HL-60/S4 treated with phorbol 12-myristate 13-acetate at 8.2 ng/mL for 4 days and 3 days (cell line): ENCODE measurements around the gene ARL17B.
"Not testable (repeated sequence)": the region's sequence is repeated elsewhere in the genome, so short reads cannot be mapped to it uniquely, and the experiment has no call there.

Source experiments
- in situ Hi-C: fragments of 300-500 bp; cut with MboI; formaldehyde crosslinking; loops from 2 replicates; pipeline ENCODE4 v1.15.0; 2022; ENCODE audit warnings: low sequenced_read_pairs

The ARL17B gene

DNA sequence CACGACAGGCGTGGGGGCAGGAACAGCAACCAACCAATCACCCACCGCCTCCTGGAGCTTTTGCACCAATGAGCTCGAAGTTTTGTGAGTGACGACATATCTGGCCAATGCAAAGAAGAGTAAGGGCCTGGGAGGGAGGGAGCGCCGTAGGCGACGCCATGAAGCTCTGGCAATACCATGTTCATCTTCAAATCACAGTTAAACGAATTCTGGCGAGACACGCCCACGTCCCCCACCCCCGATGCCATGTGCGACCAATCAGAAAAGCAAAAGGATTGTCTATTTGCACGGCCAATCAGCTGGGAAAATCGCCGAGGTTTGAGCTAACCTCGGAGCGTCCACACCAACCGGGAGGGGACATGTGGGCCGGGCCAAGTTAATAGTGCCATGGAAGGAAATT lies at the start of gene ARL17B:
Gene ARL17B, minus strand, starts transcription at position 12 of the 400 bp plus-strand sequence. CDS start 3,369 bp downstream, outside the sequence.
- in situ Hi-C loops, result not testable (repeated sequence)

DNA sequence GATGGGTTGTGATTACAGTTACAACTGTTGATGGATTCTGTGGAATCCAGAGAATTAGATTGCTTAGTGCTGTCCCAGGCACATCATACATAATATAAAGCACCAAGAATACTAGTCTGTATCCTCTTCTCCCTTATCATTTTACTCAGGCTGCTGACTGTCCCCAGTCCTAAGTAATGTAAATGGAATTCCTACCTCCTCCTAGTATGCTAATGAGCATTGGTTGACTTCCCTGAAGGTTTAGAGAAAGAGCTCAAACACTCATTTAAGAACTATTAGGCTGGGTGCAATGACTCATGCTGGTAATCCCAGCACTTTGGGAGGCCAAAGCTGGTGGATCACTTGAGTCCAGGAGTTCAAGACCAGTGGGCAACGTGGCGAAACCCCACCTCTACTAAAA lies 48.3 kb upstream of the ARL17B start:
- in situ Hi-C loops, result not testable (repeated sequence)

DNA sequence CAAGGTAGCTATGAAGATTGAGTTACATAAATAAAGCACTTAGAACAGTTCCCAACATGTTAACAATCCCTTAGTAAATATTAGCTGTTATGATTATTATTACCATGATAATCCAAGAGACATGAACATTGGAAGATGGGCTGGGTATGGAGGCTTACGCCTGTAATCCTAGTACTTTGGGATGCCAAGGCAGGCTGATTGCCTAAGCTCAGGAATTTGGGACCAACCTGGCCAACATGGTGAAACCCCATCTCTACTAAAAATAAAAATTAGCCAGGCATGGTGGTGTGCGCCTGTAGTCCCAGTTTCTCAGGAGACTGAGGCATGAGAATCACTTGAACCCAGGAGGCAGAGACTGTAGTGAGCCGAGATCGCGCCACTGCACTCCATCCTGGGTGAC lies 45.6 kb upstream of the ARL17B start:
- in situ Hi-C loops, result not testable (repeated sequence)

DNA sequence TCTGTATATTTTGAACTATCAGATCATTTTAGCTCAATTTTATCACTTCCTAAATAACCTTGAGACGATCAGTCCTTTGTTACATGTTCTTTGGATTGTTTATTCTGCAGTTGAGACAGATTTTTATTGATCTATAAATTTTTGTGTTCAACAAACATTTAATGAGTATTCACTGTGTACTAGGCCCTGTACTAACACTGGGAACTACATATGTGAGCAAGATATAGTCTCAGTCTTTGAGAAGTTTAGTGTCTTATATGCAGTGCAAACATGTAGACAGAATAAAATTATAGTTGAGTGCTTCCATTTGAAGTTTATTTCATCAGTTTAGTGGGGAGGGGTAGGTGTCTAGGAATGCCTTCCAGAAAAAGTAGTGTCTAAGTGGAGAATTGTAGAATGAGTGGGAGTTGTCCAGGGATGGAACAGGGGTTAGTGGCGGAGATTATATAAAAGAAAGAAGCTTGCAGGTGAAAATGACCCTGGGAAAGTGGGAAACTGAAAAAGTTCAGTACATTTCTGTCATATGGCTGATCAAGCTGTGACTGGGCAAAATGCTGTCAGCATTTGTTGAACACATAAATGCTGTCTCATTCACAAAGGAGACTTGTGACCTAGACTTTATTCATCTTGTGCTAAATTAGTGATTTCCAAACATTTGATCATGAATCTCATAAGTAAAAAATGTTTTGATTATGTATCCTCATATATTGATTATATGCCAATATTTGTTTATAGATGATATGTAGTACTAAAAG lies 39.6 kb upstream of the ARL17B start:
- in situ Hi-C loops, result not testable (repeated sequence)

DNA sequence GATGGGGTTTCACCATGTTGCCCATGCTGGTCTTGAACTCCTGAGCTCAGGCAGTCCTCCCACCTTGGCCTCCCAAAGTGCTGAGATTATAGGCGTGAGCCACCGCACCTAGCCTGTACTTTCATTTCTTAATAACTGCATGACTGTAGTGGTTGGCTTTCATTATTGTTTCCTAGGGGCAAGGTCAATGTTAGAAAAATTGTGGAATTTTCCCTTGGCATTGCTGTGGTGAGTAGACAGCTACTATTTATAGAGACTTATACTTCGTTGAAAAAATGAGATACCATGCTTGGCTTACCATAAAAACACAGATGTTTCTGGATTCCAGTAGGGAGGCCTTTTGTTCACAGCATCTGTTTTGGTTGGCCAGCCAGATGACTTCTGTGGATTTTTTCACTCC lies 39.0 kb upstream of the ARL17B start:
- in situ Hi-C loops, result not testable (repeated sequence)

DNA sequence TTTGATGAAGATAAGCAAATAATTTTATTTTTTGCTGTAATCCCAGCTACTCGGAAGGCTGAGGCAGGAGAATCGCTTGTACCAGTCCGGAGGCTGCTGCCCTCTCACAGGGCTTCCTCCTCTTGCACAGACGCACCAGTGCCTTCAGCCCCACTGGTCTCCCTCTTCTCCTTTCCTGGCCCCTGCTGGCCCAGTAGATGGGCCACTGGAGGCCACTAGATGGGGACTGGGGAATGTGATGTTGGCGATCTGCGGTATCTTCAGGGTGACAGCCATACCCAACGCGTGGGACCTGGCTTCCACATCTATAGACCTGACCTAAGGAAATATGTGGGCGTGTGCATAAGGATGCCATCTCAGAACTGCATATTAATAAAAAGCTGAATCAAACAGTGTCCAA lies 38.4 kb upstream of the ARL17B start:
- in situ Hi-C loops, result not testable (repeated sequence)

DNA sequence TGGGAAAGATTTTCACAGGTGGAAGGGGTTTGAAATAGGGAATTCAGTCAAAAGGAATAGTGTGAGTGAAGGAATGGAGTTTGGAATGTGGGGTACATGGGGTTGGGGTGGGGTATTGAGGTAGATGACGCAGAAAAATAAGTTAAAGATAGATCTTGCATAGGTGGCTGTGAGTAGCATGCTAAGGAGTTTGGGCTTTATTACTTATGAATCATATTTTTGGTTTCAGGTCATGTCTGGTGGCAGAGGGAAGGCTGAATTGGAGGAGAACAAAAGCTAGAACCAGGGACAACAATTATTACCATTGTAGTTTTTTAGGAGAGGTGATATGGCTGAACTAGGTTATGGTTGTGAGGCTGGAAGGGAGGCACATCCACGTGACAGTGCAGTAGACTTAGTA lies 34.7 kb upstream of the ARL17B start:
- in situ Hi-C loops, result not testable (repeated sequence)

DNA sequence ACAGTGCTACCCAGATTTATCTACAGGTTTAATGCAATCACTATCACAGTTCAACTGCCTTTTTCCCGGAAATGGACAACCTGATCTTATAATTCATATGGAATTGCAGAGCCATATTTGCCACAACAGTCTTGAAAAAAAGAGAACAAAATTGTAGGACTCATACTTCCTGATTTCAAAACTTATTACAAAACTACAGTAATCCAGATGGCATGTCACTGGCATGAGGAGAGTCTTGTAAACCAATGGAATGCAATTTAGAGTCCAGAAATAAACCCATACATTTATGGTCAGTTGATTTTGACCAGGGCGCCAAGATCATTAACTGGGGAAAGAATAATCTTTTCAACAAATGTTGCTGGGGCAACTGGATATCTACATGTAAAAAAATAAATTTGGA lies 32.1 kb upstream of the ARL17B start:
- in situ Hi-C loops, result not testable (repeated sequence)

DNA sequence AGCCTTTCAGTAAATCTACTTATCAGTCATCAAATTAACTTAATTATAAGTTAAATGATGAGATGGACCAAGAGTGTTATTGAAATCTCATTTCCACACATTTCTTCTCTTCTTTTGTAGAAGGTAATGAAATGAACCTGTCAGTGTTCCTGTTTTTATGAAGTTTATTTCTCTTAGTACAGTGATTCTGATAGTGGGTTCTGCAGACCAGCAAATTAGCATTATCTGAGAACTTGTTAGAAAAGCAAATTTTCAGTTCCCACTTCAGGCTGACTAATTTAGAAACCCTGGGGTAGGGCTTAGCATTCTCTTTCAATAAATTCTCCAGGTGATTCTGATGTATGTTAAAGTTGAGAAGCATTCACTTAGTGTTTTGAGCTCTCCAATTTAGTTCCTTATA lies 23.9 kb upstream of the ARL17B start:
- in situ Hi-C loops, result not testable (repeated sequence)

DNA sequence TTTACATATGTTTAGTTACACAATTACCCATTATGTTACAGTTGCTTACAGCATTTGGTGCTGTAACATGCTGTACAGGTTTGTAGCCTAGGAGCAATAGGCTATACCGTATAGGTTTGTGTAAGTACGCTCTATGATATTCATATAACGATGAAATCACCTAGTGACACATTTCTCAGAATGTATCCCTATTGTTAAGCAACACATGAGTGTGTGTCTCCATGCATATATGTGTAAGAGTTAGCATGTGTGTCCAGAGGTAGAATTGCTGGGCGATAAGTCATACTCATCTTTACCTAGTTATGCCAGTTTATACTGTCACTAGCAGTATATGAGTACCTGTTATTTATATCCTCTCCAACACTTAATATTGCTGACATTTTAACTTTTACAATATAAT lies 21.6 kb upstream of the ARL17B start:
- in situ Hi-C loops, result not testable (repeated sequence)

DNA sequence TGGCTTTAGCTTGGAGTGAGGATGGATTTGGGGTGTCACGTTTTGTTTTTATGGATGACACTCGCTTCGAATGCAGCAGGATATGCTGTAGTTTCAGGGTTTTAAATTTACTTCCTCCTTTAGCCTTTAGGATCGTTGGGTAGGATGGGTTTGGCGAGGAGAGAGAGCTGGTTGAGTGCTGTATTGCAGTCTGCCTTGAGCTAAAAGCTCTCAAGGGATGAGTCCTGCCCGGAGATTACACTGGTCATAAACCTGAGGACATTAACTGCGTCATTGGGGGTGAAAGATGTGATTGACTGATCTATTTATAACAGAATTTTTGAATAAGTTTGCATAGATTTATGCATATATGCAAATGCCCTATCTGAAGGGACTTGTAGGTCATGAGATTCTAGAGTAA lies 11.9 kb upstream of the ARL17B start:
- in situ Hi-C loops, result not testable (repeated sequence)

DNA sequence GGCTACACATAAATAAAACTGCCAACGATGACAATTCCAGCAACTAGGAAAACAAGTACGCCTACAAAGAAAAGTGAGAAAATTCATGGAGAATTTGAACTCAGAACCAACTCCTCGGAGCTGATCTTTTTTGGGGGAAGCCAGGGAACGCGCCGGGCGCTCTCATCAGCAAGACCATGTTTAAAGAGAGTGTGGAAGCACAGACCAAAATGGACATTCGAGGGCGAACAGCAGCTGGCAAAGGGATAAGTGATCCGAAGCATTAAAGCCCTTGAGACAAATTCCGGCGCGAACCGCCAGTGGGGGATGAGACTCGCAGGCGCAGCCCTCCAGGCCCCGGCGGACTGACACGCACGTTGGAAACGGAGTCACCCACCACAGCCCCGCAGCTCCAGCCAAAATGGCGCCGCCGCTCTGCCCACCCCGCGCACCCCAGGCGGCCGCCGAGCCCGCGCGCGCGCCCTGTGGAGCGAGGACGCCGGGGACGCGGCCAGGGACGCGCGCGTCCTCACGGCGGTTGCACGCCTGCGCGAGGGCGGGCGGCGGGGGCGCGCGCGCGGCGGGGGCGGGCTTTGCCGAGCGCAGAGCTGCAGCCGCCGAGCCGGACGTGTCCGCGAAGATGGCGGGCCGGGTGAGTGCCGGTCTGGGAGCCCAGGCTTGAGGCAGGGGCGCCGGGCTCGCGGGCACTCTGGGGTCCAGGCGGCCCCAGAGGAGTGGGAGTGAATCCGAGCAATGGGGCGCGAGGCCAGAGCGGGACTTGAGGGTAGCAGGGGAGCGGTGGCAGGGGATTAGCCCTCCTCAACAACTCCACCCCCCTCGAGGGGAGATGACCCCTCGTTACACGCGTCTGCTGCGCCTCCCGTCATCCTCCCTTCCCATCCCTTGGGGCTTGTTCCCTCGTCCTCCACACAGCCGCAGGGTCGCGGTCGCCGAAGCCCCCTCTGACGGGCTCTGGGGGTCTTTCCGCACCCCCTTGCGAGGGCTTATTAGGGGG lies 11.0 kb upstream of the ARL17B start:
- in situ Hi-C loops, result not testable (repeated sequence)

DNA sequence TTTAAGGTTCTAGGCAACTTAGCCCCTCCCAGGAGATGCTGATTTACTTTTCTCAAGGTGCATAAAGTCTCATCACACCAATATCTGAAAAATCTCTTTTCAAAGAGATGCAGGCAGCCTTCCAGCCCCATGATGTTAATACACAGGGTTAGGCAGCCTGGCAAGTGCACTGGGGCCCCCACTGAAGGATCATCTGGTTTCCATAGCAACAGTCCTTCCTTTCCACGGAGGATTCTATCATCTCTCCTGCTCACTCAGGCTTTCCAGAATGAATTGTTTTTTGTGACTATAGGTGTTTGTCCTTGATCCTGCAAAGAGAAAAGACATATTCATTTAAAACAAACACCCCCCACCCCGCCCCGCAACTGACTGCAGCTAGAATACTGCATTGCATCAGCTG lies 6.0 kb upstream of the ARL17B start:
- in situ Hi-C loops, result not testable (repeated sequence)

DNA sequence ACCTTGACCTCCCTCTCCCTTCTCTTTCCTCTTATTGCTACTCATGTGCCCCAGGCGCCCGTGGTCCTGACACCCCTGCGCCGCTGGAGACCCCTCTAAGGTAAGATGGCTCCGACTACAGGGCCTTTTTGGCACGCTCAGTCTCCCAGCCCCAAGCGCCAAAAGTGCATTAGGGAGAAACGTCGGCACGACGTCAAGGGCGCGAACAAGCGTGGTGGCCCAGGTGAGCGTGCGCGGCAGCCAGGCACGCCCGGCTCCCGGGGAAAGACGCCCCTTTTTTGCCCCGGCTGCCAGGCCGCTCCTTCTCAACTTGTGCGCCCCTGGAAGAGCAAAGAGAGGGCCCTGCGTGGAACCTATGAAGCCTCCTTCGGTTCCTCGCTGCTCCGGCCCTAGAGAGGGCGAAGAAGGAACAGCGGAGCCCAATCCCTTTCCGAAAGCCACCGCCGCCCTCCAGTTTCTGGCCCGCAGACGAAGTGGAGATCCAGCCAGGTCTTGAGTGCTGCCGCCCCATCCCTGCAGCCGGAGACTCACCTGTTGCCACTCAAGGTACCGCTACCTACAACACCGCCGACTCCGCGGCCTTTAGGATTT lies 326 bp downstream of the ARL17B start:
- in situ Hi-C loops, result not testable (repeated sequence)

DNA sequence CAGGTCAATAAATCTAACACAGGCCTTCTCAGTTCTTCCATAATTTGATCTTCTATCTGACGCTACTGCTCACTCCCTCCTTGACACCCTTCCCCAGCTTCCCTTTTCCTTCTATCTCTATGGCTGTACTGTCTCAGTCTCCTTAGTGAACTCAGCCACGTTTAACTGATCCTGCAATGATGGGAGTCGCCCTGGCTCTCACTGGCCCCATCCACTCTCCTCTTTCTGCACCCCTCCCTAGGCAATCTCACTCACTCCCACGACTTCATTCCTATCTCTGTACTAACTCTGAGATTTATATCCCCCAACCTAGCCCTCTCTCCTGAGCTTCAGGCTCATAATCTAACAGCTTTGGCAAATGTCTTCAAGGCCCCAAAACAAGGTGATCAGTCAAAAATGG lies 7.7 kb downstream of the ARL17B start:
- in situ Hi-C loops, result not testable (repeated sequence)

DNA sequence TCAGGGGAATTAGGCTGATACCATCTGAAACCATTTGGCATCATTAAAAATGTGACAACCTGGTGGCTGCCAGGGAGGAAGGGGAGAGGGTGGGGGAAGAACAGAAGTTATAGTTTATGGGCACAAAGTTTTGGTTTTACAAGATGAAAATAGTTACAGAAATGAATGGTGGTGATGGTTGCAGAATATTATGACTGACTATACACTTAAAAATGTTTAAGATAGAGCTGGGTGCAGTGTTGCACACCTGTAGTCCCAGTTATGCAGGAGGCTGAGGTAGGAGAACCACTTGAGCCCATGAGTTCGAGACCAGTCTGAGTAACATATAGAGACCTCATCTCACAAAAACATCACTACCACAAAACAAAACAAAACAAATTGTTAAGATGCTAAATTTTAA lies 12.5 kb downstream of the ARL17B start:
- in situ Hi-C loops, result not testable (repeated sequence)

DNA sequence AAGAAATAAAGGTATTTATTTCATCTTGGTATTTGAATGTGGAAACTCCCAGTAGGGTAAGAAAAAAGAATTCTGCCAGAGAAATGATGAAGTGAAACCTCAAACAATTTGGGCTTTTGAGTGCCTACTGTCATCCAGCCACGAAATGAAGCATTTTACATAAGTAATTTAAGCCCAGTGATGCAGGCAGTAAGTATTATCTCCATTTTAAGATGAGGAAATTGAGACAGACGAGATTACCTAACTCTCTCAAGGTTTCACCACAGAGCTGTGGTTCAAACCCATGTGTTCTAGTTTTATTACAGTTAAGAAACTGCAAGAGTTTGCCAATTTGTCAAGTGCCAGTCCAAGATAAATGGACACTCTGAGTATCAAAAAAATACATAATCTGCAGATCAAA lies 13.2 kb downstream of the ARL17B start:
- in situ Hi-C loops, result not testable (repeated sequence)

DNA sequence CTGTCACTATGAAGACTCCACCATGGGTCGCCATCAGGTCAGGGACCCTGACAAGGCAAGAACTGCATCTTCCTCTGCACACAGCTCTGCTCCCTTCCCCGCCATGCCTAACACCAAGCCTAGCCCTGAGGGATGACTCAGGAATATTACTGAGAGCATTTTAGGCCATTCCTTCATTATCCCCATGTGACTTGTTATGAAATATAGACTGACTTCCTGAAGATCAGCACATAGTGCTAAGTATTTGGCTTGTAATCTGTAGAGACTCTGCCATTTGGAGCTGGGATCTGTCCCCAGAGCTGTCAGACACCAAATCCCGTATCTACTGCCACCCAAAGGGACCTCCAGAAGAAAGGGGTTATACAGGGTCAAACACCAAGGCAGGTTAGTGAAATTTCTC lies 19.4 kb downstream of the ARL17B start:
- in situ Hi-C loops, result not testable (repeated sequence)

DNA sequence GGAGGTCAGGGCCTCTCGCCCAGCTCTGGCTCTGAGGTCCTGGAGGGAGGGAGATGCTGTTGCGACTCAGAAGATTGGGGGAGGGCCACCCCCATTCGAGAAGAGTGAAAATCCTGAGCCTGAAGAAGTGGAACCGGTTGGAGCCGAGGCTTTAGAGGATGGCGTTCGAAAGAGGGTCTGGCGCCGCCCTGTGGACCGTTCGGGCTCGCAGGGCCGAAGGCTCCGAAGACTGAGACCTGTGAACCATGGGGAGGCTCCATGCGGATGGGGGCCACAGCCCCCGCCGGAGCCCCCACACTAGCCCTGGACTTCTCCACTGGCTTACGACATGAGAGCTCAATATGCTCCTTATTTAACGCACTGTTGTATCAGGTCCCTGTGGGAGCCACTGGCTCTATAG lies 20.3 kb downstream of the ARL17B start:
- in situ Hi-C loops, result not testable (repeated sequence)

DNA sequence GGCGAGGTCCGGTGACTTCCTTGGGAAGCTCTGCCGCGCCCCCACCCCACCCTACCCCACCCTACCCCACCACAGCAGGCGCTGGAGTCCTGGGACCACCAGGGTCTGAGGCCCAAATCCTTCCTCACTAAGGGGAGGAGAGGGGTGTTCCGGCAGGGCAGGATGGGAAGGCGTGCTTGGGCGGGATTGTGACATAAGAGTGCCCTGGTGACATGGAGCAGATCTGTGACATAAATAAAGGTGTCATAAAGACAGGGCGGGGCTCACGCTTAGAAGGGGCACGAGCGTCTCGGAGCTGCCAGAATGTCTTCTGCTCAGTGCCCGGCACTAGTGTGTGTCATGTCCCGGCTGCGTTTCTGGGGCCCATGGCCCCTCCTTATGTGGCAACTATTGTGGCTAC lies 66.7 kb downstream of the ARL17B start, which contains the start of gene LRRC37A:
Gene LRRC37A, plus strand, starts transcription at position 301 of the 400 bp plus-strand sequence. Its CDS starts 3 bp downstream, at position 304.
- in situ Hi-C loops, result not testable (repeated sequence)

DNA sequence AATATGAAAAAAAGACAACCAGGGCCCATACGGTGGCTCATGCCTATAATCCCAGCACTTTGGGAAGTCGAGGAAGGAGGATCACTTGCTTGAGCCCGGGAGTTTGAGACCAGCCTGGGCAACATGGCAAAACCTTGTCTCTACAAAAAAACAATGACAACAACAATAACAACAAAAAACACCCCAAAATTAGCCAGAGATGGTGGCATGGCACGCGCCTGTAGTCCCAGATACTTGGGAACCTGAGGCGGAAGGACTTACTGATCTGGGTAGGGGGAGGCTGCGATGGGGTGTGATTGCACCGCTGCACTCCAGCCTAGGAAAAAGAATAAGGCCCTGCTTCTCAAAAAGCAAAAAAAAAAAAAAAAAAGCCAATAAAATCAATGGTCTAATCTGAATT lies 69.9 kb downstream of the ARL17B start:
- in situ Hi-C loops, result not testable (repeated sequence)
